H1 (cell line): ENCODE measurements around the gene LLPH. TPM values are rescaled to one million over a fixed set of nuclear protein-coding genes. Genes with fewer than 3 reads are reported as not detected.

Experiments used
- ASH2L ChIP-seq: fragments of 200-600, 300-600 bp; sonication (generic); IDR thresholded peaks from one replicate; pipeline ENCODE4 v1.7.1; 2017; ENCODE audit warnings: low read length
- CTBP2 ChIP-seq: IDR thresholded peaks from 2 replicates; pipeline ENCODE4 v1.7.0; 2011; ENCODE audit warnings: borderline replicate concordance, mild to moderate bottlenecking, moderate library complexity, mixed read lengths, low read length; ENCODE audit not compliant: insufficient read depth, insufficient read length
- EP300 ChIP-seq, 2 experiments: IDR thresholded peaks; 1 replicate in 1 of 2; 2 replicates in 1 of 2; pipeline ENCODE4 v1.6.1; 2011 to 2012; ENCODE audit warnings: low read depth in 2 of 2, low read length in 2 of 2, mild to moderate bottlenecking in 2 of 2, borderline replicate concordance in 1 of 2, inconsistent platforms in 1 of 2, moderate library complexity in 1 of 2
- EZH2 ChIP-seq: fragments of 200-600 bp; sonication (generic); IDR thresholded peaks from 2 replicates; pipeline ENCODE4 v1.7.1; 2012; ENCODE audit warnings: low read depth, mild to moderate bottlenecking, moderate library complexity, low read length, inconsistent platforms; ENCODE audit not compliant: severe bottlenecking
- HDAC6 ChIP-seq: IDR thresholded peaks from one replicate; pipeline ENCODE4 v1.7.1; 2012; ENCODE audit warnings: low read depth, mild to moderate bottlenecking, inconsistent platforms, low read length, moderate library complexity
- MAX ChIP-seq: IDR thresholded peaks from 2 replicates; pipeline ENCODE4 v1.6.1; 2012; ENCODE audit warnings: inconsistent platforms
- NRF1 ChIP-seq: IDR thresholded peaks from 2 replicates; pipeline ENCODE4 v1.6.1; 2011; ENCODE audit warnings: mild to moderate bottlenecking, low read depth, low read length, improper control_type of control experiment
- POLR2A ChIP-seq, 2 experiments: IDR thresholded peaks; 1 replicate in 1 of 2; 2 replicates in 1 of 2; pipeline ENCODE4 v1.6.1; 2011; ENCODE audit warnings: low read depth in 2 of 2, low read length in 2 of 2, mild to moderate bottlenecking in 2 of 2; ENCODE audit errors: control extremely low read depth in 1 of 2
- SAP30 ChIP-seq: fragments of 300-600 bp; sonication (generic); IDR thresholded peaks from 2 replicates; pipeline ENCODE4 v1.7.1; 2012; ENCODE audit warnings: low read length, moderate library complexity, mild to moderate bottlenecking, inconsistent platforms; ENCODE audit not compliant: insufficient read depth, insufficient replicate concordance
- SIX5 ChIP-seq: IDR thresholded peaks from 2 replicates; pipeline ENCODE4 v1.6.1; 2011; ENCODE audit warnings: mild to moderate bottlenecking, low read depth, low read length
- YY1 ChIP-seq: IDR thresholded peaks from 2 replicates; pipeline ENCODE4 v1.6.1; 2011; ENCODE audit warnings: low read depth, mild to moderate bottlenecking, low read length
- polyA plus RNA-seq, 7 experiments: library from polyadenylated mRNA; depleted of rRNA in 3 of 7; stranded (reverse) in 5 of 7; unstranded in 2 of 7; fragments of >200 nt in 5 of 7; fragments of 200-250 nt in 2 of 7; gene quantifications; 1 replicate in 5 of 7; 2 replicates in 1 of 7; 4 replicates in 1 of 7; pipeline versions ENCODE4 v1.2.1 to v1.2.3, GENCODE V29; 2011 to 2013; ENCODE audit warnings: missing spikeins in 2 of 7, mixed read lengths in 2 of 7
- total RNA-seq: library from RNA; stranded (reverse); fragmentation: NEBNext Ultra II Directional; extraction: Animal tissue kit (Norgen Biotek cat#: 25700); gene quantifications from 2 replicates; pipeline ENCODE4 v1.2.1, GENCODE V29; 2021
- TF ChIP-seq, protein P1 (sequence below): fragments of 300-600 bp; sonication (generic); IDR thresholded peaks from 2 replicates; pipeline ENCODE4 v1.7.1; 2012; ENCODE audit warnings: low read length, moderate library complexity, mild to moderate bottlenecking, inconsistent platforms; ENCODE audit not compliant: insufficient replicate concordance

The LLPH gene
- total and polyA plus RNA-seq, 2 of the 8 experiments (the other 6 are each of a cell fraction or from before 2014, with no cell fraction given): 2.3 to 31.3 TPM

DNA sequence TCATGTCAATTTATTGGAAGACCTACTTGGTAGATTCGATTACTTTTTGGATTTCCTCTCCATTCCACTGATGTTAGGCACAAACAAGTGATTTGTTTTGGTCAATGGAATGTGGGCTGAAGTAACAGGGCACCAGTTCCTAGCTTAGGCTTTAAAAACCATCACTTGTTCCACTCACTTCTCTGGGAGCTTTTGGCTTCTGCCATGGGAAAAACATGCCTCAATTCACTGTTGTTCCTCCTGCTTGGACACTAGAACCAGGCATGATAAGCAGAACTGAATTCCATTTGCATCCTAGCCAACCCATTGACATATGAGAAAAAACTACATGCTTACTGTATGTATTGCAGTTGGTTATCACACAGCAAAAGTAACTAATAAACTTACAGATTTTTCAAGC lies 47.8 kb downstream of the LLPH start (continued):
- TF ChIP-seq, protein P1, sequence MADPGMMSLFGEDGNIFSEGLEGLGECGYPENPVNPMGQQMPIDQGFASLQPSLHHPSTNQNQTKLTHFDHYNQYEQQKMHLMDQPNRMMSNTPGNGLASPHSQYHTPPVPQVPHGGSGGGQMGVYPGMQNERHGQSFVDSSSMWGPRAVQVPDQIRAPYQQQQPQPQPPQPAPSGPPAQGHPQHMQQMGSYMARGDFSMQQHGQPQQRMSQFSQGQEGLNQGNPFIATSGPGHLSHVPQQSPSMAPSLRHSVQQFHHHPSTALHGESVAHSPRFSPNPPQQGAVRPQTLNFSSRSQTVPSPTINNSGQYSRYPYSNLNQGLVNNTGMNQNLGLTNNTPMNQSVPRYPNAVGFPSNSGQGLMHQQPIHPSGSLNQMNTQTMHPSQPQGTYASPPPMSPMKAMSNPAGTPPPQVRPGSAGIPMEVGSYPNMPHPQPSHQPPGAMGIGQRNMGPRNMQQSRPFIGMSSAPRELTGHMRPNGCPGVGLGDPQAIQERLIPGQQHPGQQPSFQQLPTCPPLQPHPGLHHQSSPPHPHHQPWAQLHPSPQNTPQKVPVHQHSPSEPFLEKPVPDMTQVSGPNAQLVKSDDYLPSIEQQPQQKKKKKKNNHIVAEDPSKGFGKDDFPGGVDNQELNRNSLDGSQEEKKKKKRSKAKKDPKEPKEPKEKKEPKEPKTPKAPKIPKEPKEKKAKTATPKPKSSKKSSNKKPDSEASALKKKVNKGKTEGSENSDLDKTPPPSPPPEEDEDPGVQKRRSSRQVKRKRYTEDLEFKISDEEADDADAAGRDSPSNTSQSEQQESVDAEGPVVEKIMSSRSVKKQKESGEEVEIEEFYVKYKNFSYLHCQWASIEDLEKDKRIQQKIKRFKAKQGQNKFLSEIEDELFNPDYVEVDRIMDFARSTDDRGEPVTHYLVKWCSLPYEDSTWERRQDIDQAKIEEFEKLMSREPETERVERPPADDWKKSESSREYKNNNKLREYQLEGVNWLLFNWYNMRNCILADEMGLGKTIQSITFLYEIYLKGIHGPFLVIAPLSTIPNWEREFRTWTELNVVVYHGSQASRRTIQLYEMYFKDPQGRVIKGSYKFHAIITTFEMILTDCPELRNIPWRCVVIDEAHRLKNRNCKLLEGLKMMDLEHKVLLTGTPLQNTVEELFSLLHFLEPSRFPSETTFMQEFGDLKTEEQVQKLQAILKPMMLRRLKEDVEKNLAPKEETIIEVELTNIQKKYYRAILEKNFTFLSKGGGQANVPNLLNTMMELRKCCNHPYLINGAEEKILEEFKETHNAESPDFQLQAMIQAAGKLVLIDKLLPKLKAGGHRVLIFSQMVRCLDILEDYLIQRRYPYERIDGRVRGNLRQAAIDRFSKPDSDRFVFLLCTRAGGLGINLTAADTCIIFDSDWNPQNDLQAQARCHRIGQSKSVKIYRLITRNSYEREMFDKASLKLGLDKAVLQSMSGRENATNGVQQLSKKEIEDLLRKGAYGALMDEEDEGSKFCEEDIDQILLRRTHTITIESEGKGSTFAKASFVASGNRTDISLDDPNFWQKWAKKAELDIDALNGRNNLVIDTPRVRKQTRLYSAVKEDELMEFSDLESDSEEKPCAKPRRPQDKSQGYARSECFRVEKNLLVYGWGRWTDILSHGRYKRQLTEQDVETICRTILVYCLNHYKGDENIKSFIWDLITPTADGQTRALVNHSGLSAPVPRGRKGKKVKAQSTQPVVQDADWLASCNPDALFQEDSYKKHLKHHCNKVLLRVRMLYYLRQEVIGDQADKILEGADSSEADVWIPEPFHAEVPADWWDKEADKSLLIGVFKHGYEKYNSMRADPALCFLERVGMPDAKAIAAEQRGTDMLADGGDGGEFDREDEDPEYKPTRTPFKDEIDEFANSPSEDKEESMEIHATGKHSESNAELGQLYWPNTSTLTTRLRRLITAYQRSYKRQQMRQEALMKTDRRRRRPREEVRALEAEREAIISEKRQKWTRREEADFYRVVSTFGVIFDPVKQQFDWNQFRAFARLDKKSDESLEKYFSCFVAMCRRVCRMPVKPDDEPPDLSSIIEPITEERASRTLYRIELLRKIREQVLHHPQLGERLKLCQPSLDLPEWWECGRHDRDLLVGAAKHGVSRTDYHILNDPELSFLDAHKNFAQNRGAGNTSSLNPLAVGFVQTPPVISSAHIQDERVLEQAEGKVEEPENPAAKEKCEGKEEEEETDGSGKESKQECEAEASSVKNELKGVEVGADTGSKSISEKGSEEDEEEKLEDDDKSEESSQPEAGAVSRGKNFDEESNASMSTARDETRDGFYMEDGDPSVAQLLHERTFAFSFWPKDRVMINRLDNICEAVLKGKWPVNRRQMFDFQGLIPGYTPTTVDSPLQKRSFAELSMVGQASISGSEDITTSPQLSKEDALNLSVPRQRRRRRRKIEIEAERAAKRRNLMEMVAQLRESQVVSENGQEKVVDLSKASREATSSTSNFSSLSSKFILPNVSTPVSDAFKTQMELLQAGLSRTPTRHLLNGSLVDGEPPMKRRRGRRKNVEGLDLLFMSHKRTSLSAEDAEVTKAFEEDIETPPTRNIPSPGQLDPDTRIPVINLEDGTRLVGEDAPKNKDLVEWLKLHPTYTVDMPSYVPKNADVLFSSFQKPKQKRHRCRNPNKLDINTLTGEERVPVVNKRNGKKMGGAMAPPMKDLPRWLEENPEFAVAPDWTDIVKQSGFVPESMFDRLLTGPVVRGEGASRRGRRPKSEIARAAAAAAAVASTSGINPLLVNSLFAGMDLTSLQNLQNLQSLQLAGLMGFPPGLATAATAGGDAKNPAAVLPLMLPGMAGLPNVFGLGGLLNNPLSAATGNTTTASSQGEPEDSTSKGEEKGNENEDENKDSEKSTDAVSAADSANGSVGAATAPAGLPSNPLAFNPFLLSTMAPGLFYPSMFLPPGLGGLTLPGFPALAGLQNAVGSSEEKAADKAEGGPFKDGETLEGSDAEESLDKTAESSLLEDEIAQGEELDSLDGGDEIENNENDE: no peak
- no peak for TF ChIP-seq HDAC6
- TF ChIP-seq EP300 (IDR thresholded peaks at IDR 0.05; ENCODE audit: borderline replicate concordance in 1 of 2, low read depth in 2 of 2, low read length in 2 of 2): no peak
- TF ChIP-seq ASH2L: no peak
- TF ChIP-seq POLR2A (IDR thresholded peaks at IDR 0.05; ENCODE audit: control extremely low read depth in 1 of 2, low read depth in 2 of 2, low read length in 2 of 2): no peak
- TF ChIP-seq SAP30: no peak
- no peak for TF ChIP-seq SIX5
- no peak for TF ChIP-seq NRF1
- no peak for TF ChIP-seq MAX
- TF ChIP-seq CTBP2: no peak
- no peak for TF ChIP-seq EZH2
- no peak for TF ChIP-seq YY1
